ENCODE results near the gene TNIP3.
A peak's percentile ranks its signal among the peaks of the same experiment; 100 is the strongest.

Gene TNIP3

DNA sequence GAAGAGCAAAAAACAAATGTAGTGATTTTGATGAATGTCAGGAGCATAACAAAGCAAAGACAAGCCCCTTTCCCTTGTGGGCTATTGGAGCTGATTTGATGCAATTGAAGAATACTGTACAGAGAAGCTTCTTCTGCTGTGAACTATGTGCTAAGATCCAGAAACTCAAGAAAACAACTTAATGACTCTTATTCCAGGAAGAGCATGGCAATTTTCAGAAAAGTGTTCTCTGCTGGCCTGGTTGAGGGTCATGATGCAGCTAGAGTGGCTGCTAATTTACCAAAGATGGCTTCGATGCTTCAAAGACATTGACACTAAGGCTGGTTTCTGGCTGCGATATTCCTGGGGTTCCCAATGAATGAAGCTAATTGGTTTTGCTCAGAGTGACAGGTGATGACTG is 45.8 kb downstream of the TNIP3 start:
- TF ChIP-seq, protein P1, sequence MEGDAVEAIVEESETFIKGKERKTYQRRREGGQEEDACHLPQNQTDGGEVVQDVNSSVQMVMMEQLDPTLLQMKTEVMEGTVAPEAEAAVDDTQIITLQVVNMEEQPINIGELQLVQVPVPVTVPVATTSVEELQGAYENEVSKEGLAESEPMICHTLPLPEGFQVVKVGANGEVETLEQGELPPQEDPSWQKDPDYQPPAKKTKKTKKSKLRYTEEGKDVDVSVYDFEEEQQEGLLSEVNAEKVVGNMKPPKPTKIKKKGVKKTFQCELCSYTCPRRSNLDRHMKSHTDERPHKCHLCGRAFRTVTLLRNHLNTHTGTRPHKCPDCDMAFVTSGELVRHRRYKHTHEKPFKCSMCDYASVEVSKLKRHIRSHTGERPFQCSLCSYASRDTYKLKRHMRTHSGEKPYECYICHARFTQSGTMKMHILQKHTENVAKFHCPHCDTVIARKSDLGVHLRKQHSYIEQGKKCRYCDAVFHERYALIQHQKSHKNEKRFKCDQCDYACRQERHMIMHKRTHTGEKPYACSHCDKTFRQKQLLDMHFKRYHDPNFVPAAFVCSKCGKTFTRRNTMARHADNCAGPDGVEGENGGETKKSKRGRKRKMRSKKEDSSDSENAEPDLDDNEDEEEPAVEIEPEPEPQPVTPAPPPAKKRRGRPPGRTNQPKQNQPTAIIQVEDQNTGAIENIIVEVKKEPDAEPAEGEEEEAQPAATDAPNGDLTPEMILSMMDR (IDR thresholded peaks at IDR 0.05; ENCODE audit: low read depth, low read length) = no peak
- DNase-seq (ENCODE audit: low read depth, low spot score) = no peak
- H3K4me3 ChIP-seq (ENCODE audit: low read depth, low read length) = no peak overlapping the region
- in situ Hi-C loops (cut with HindIII; ENCODE audit: low sequenced_read_pairs) = no loop called here

DNA sequence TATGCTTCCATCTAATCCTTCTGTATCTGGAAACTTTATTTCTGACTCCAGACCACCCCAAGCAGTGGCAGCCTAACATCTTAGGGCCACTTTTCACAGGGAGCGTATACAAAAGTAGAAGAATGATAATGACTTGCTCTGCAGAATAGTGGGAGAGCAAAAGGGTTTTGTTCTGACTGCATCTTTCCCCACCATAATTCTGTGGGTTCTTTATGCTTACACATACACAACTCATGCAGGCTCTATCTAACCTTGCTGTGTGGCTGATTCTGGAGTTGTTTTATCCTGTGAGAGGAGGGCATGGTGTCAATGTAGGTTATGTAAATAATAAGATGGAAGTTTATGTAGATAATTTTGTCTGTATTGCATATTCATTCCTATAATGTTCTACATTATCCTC is 49.4 kb downstream of the TNIP3 start:
- H3K4me3 ChIP-seq (ENCODE audit: low read depth, low read length) = no peak overlapping the region
- in situ Hi-C loops (cut with HindIII; ENCODE audit: low sequenced_read_pairs) = no loop called here
- TF ChIP-seq, protein P1 (IDR thresholded peaks at IDR 0.05; ENCODE audit: low read depth, low read length) = no peak
- no peak for DNase-seq (ENCODE audit: low read depth, low spot score)

DNA sequence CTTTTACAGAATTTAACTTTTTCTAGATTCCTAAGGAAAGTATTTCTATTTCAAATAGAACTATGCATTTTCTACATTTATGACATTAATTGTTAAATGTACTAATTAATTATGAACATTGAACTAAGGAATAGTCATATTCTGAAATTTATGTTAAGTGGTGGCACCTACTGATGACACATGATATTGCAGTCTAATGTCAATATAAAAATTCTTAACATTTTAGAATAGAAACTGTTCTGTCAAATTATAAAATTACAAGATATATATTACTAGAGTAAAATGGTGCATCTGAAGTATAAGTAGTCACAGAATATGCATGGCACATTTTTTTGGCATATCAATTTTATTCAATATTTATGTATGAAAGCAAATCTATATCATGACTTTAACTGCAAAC is 51.6 kb downstream of the TNIP3 start:
- TF ChIP-seq, protein P1 (IDR thresholded peaks at IDR 0.05; ENCODE audit: low read depth, low read length) = peak; percentile 34
- DNase-seq (ENCODE audit: low read depth, low spot score) = no peak
- in situ Hi-C loops (cut with HindIII; ENCODE audit: low sequenced_read_pairs) = no loop called here
- H3K4me3 ChIP-seq (ENCODE audit: low read depth, low read length) = no peak overlapping the region

DNA sequence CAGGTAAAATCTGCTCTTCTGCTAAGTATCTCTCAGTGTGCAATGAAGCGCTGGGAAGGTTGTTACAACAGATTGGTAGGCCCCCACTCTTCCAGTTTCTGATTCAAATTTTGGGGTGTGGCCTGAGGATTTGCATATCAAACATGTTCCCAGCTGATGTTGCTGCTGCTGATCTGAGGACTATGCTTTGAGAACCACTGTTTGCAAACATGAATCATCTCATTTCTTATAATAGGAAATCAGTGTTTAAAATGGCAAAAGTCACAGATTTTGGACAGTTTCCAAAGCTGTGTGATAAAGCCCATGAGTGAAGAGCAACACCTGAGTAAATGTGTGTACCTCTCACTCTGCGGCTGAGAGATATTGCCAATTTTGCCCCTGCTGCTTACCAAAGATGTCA is 55.6 kb downstream of the TNIP3 start:
- in situ Hi-C loops (cut with HindIII; ENCODE audit: low sequenced_read_pairs) = no loop called here
- DNase-seq (ENCODE audit: low read depth, low spot score) = no peak
- TF ChIP-seq, protein P1 (IDR thresholded peaks at IDR 0.05; ENCODE audit: low read depth, low read length) = no peak
- no peak overlapping the region for H3K4me3 ChIP-seq (ENCODE audit: low read depth, low read length)

DNA sequence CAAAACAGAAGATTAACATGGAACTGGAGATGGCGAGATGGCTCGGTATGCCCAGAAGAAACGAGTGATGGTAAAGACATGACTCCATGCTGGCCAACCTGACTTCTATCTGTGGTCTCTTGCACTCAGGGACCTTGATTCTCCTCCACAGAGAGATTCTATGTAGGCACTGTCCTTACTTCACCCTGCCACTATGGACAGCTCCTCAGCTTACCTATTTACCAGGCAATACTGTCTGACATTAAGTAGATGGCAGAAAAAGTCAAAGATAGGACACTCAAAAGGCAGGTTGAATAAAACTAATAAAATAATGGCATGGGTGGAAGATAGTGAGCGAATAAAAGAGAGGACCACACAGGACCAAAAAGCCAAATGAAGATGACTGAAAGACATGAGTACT is 56.6 kb downstream of the TNIP3 start:
- TF ChIP-seq, protein P1 (IDR thresholded peaks at IDR 0.05; ENCODE audit: low read depth, low read length) = no peak
- in situ Hi-C loops (cut with HindIII; ENCODE audit: low sequenced_read_pairs) = no loop called here
- H3K4me3 ChIP-seq (ENCODE audit: low read depth, low read length) = no peak overlapping the region
- DNase-seq (ENCODE audit: low read depth, low spot score) = no peak

DNA sequence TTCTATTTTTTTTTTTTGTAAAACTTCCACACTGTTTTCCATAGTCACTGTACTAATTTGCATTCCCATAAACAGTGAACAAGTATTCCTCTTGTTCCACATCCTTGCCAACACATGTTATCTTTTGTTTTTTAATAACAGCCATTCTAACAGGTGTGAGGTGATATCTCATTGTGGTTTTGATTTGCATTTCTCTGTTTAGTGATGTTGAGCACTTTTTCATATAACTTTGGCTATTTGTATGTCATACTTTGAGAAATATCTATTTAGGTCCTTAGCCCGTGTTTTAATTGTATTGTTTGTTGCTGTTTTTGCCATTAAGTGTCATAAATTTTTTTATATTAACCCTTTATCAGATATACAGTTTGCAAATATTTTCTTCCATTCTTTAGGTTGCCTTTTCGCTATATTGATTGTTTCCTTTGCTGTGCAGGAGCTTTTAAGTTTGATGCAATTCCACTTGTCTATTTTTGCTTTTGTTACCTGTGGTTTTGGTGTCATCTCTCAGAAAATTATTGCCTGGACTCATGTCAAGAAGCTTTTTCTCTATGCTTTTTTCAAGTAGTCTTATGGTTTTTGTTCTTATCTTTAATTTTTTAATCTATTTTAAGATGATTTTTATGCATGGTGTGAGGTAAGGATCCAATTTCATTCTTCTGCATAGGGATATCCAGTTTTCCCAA is 63.9 kb downstream of the TNIP3 start:
- in situ Hi-C loops (cut with HindIII; ENCODE audit: low sequenced_read_pairs) = no loop called here
- H3K4me3 ChIP-seq (ENCODE audit: low read depth, low read length) = no peak overlapping the region
- no peak for DNase-seq (ENCODE audit: low read depth, low spot score)
- TF ChIP-seq, protein P1 (IDR thresholded peaks at IDR 0.05; ENCODE audit: low read depth, low read length) = no peak
